Measurements from ENCODE around the gene SPSB2.

GRCh38 chr12:6914947-6915788 is 42.1 kb upstream of the SPSB2 start:
- TF ChIP-seq, protein P1, sequence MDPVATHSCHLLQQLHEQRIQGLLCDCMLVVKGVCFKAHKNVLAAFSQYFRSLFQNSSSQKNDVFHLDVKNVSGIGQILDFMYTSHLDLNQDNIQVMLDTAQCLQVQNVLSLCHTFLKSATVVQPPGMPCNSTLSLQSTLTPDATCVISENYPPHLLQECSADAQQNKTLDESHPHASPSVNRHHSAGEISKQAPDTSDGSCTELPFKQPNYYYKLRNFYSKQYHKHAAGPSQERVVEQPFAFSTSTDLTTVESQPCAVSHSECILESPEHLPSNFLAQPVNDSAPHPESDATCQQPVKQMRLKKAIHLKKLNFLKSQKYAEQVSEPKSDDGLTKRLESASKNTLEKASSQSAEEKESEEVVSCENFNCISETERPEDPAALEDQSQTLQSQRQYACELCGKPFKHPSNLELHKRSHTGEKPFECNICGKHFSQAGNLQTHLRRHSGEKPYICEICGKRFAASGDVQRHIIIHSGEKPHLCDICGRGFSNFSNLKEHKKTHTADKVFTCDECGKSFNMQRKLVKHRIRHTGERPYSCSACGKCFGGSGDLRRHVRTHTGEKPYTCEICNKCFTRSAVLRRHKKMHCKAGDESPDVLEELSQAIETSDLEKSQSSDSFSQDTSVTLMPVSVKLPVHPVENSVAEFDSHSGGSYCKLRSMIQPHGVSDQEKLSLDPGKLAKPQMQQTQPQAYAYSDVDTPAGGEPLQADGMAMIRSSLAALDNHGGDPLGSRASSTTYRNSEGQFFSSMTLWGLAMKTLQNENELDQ (CRISPR knock-in tag; IDR thresholded peaks at IDR 0.05; ENCODE audit: borderline replicate concordance), result no peak
- no peak for TF ChIP-seq SAFB2 (IDR thresholded peaks at IDR 0.05; ENCODE audit: borderline replicate concordance, low read depth, low read length, severe bottlenecking)

Data from K562 (cell line).